Esophagus muscularis mucosa (tissue), 4 donors: Measurements from ENCODE around the gene RIMS1.

Experiments
- CTCF ChIP-seq, 3 experiments: fragments of 200-600 bp in 2 of 3; fragments of 450-650 bp in 1 of 3; sonication (generic) in 2 of 3; IDR thresholded peaks; one replicate each; pipeline ENCODE4 v1.5.1; 2017 to 2019; ENCODE audit warnings: antibody characterized with exemption in 3 of 3, mild to moderate bottlenecking in 2 of 3, moderate library complexity in 1 of 3
- EP300 ChIP-seq: sonication (generic); formaldehyde crosslinking; IDR thresholded peaks from one replicate; pipeline ENCODE4 v1.6.1; 2017; ENCODE audit warnings: antibody characterized with exemption
- POLR2A ChIP-seq: fragments of 450-650 bp; IDR thresholded peaks from one replicate; pipeline ENCODE4 v1.6.1; 2017; ENCODE audit warnings: antibody characterized with exemption, moderate library complexity, mild to moderate bottlenecking, low read depth

DNA sequence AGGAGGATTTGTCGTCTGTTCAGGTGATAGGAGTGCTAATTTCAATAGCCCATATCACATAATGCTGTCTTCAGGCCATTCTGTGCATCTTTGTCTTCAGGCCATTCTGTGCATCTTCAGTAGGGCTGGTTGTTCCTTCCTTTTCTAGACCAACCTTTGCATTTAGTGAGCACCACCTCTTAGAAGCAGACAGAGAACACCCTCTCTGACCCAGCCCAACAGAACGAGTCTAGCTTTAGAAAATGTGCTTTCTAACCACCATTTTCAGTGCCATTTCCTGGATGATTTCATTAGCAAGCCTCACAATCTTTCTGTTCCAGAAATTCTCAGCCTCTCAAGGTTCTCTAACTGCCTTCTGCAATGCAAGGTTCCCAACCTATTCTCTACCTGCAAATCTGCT is 520.2 kb downstream of the RIMS1 start:
- TF ChIP-seq CTCF (IDR thresholded peaks at IDR 0.05), result no peak
- TF ChIP-seq EP300, result no peak
- no peak for TF ChIP-seq POLR2A
